ENCODE measurements around the gene R3HCC1L. TPM values are rescaled to one million over a fixed set of nuclear protein-coding genes. Genes with fewer than 3 reads are reported as not detected.

Gene R3HCC1L
- total RNA-seq, 2 experiments from 2014 or later: 15.7 to 16.5 TPM

DNA sequence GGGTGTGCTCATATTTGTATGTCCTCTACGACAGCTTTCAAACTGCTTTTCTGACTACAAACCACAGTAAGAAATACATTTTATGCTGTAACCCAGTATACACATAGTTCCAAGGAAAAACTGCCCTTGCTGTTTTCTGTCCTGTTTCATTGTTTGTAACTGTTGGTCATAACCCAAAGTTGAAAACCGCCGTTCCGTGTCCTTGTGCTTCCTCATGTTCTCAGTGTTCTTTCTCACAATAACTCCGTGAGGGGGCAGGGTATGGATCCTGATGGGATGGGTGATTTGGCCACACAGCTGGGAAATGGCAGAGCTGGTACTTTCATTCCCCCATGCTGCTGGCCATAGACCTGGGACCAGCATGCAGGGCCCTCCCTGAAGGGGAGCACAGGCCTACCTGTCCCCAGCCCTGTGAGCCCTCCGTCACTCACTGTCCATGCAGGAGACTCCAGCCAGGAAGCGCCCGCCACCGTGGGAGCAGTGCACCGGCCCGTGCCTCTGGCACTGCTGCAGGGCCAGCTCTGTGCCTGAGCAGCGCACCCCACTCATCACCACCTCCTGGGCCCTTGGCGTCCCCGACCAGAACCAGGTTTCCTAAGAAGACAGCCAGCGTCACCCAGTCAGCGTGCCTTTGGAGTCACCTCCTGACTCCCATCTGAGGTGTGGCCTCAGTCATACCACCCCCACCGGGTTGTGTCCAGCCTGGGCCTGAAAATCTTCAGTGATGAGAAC lies 120.9 kb downstream of the R3HCC1L start:
- DNase-seq (no peak), ATAC-seq (no peak)
- ChIA-PET CTCF (no interaction called here), POLR2A (no interaction called here)
- intact Hi-C loops (cut with micrococcal nuclease): no loop called here
- H3K4me1 Mint-ChIP-seq (ENCODE audit: low read depth): no peaks in the 10 kb centered on the region
- H3K4me3 Mint-ChIP-seq: no peak overlapping the region
- no peak overlapping the region for H3K27ac Mint-ChIP-seq
- TF ChIP-seq, protein P1, sequence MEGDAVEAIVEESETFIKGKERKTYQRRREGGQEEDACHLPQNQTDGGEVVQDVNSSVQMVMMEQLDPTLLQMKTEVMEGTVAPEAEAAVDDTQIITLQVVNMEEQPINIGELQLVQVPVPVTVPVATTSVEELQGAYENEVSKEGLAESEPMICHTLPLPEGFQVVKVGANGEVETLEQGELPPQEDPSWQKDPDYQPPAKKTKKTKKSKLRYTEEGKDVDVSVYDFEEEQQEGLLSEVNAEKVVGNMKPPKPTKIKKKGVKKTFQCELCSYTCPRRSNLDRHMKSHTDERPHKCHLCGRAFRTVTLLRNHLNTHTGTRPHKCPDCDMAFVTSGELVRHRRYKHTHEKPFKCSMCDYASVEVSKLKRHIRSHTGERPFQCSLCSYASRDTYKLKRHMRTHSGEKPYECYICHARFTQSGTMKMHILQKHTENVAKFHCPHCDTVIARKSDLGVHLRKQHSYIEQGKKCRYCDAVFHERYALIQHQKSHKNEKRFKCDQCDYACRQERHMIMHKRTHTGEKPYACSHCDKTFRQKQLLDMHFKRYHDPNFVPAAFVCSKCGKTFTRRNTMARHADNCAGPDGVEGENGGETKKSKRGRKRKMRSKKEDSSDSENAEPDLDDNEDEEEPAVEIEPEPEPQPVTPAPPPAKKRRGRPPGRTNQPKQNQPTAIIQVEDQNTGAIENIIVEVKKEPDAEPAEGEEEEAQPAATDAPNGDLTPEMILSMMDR (IDR thresholded peaks at IDR 0.05): no peak
- H3K27me3 Mint-ChIP-seq: no peaks in the 10 kb centered on the region
- no peaks in the 10 kb centered on the region for H3K36me3 Mint-ChIP-seq (ENCODE audit: low read depth)
- H3K9me3 Mint-ChIP-seq: no peaks in the 10 kb centered on the region

DNA sequence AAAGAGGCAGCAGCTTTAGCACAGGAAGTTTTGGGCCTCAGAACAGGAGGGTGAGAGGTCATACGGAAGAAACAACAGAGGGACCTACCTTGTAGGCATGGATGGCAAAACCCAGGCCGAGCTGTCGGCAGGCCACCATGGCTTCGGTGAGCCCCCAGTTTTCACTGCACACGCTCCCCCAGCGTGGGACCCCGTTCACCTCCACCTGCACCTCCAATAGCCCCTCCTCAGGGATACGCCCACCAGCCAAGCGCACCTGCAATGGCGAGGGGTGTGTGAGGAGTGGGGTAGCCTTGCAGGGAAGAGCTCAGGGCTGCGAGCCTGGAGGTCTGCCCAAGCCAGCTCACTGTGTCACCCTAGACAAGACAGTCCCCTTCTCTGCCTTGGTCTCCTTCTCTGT lies 122.2 kb downstream of the R3HCC1L start:
- CTCF ChIA-PET: interaction anchor here (1.0 kb wide), 1 partner anchor 14 kb away, joined by 3 read pairs; no protein-coding TSS in a partner anchor
- no peaks in the 10 kb centered on the region for H3K9me3 Mint-ChIP-seq
- no peak for ATAC-seq

DNA sequence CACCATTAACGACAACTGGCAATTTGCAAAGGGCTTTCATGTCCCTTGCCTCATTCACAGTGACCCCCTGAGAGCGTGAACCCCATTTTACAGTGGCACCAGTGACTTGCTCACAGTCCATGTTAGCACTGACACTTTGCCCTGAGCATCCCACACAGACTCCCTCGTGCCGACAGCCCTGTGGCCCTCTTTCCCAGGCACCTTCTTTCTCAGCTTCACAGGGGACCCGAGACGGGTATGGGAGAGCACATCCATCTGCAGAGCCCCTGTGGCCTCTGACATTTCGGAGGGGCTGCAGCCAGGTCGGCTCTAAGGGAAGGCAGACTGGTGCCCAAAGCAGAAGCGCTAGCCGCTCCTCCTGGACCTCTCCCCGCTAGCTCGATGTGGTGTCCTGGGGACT lies 122.7 kb downstream of the R3HCC1L start:
- Mint-ChIP-seq H3K9me3 (no peaks in the 10 kb centered on the region), H3K27ac (no peak overlapping the region), H3K4me3 (no peak overlapping the region), H3K27me3 (no peaks in the 10 kb centered on the region), H3K4me1 (ENCODE audit: low read depth) (no peaks in the 10 kb centered on the region), H3K36me3 (ENCODE audit: low read depth) (no peaks in the 10 kb centered on the region)
- intact Hi-C loops (cut with micrococcal nuclease): no loop called here
- ATAC-seq: no peak
- POLR2A ChIA-PET: interaction anchor here (1.1 kb wide), 1 partner anchor 12 kb away, joined by 3 read pairs; no protein-coding TSS in a partner anchor
- CTCF ChIA-PET: interaction anchor here (1.0 kb wide), 1 partner anchor 14 kb away, joined by 3 read pairs; no protein-coding TSS in a partner anchor
- TF ChIP-seq, protein P1 (IDR thresholded peaks at IDR 0.05): no peak
- DNase-seq: no peak

More for the DNA sequence above, 122.2 kb downstream of the R3HCC1L start:
- no peak for DNase-seq
- Mint-ChIP-seq H3K36me3 (ENCODE audit: low read depth) (no peaks in the 10 kb centered on the region), H3K27ac (no peak overlapping the region), H3K4me1 (ENCODE audit: low read depth) (no peaks in the 10 kb centered on the region), H3K4me3 (no peak overlapping the region), H3K27me3 (no peaks in the 10 kb centered on the region)
- intact Hi-C loops (cut with micrococcal nuclease): no loop called here
- TF ChIP-seq, protein P1 (IDR thresholded peaks at IDR 0.05): no peak
- POLR2A ChIA-PET: interaction anchor here (1.1 kb wide), 1 partner anchor 13 kb away, joined by 3 read pairs; no protein-coding TSS in a partner anchor

DNA sequence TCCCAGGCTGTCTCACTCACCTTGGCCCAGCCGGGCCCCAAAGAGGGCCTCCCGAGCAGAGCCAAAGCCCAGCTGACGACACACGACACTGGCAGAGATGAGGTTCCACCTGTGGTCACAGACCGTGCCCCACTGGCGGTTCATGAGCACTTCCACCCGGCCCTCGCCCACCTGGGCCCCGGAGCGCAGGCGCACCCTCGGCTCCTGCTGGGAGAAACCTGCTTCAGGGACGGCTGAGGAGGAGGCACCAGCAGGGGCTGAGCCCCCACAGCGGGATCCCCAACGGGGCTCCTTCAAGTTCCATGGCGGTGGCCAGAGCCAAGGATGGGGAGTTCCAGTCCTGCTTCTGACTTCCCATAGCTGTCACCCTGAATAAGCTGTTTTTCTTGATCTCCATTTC lies 123.5 kb downstream of the R3HCC1L start:
- Mint-ChIP-seq H3K4me3 (no peak overlapping the region), H3K9me3 (no peaks in the 10 kb centered on the region), H3K27me3 (no peaks in the 10 kb centered on the region), H3K27ac (no peak overlapping the region), H3K36me3 (ENCODE audit: low read depth) (no peaks in the 10 kb centered on the region), H3K4me1 (ENCODE audit: low read depth) (no peaks in the 10 kb centered on the region)
- DNase-seq: no peak
- ChIA-PET POLR2A (no interaction called here), CTCF (no interaction called here)
- intact Hi-C loops (cut with micrococcal nuclease): no loop called here
- ATAC-seq: no peak
- TF ChIP-seq, protein P1 (IDR thresholded peaks at IDR 0.05): no peak

DNA sequence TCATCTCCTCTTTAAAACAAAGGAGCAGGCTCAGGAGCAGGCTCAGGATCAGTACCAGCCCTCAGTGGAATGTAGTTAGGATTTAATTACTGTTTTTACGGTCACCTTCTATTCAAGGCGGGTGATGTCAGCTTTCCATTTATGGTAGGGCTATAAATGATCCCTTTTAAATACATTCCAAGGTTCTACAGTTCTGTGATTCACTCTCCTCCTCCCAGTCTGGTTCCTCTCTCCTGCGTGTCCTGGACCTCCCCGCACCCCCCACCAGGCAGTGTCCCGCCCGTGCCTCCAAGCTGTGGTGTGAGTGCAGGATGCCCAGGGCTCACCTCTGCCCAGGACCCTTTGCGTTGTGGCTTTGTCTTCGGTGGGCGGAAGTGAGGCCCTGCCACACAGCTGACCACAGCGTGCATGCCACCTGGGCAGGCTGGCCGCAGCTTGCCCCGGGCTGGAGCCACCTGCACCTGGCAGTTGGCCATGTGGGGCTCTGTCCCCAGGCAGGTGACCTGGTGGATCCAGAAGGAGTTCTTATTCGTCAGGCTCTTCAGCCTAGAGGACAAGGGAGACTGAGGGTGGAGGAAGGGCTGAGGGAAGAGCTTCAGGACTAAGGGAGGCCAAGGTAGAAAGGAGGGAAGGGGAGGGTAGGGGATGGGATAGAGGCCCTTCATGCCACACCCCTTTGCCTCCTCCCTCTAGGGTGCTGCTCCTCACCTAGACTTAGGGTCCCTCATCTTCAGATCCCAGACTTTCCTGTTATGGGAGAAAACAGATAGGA lies 124.4 kb downstream of the R3HCC1L start:
- H3K27ac Mint-ChIP-seq: no peak overlapping the region
- no peaks in the 10 kb centered on the region for H3K36me3 Mint-ChIP-seq (ENCODE audit: low read depth)
- ATAC-seq (no peak), DNase-seq (no peak)
- CTCF ChIA-PET: interaction anchor here (1.5 kb wide), 1 partner anchor 51 kb away, joined by 3 read pairs; no protein-coding TSS in a partner anchor
- intact Hi-C loops (cut with micrococcal nuclease): no loop called here
- no peaks in the 10 kb centered on the region for H3K27me3 Mint-ChIP-seq
- no peaks in the 10 kb centered on the region for H3K4me1 Mint-ChIP-seq (ENCODE audit: low read depth)
- no peak overlapping the region for H3K4me3 Mint-ChIP-seq
- POLR2A ChIA-PET: no interaction called here
- H3K9me3 Mint-ChIP-seq: no peaks in the 10 kb centered on the region
- TF ChIP-seq, protein P1 (IDR thresholded peaks at IDR 0.05): no peak
